Activated T-cell treated with anti-CD3 and anti-CD28 coated beads, Interleukin-2, amount 50 U/mL, for 72 hours (primary cell): ENCODE measurements around the gene GFOD2. TPM values are rescaled to one million over a fixed set of nuclear protein-coding genes. Genes with fewer than 3 reads are reported as not detected.

Experiments
- ATAC-seq, 2 donors: fragments of 150-1000 bp; cut with Tn5 transposase; replicated peaks in 1 of 2; 2 replicates each; pipeline ENCODE4 v1.10.0; 2021; ENCODE audit warnings: moderate library complexity in 2 of 2, mild to moderate bottlenecking in 1 of 2
- DNase-seq, 2 donors: peaks; one replicate each; pipeline ENCODE4 v3.0.0; 2021 to 2022; ENCODE audit warnings: mixed read lengths in 1 of 2
- H3K27ac Mint-ChIP-seq: one replicate; pipeline ENCODE4 v1.8.0; 2022; ENCODE audit warnings: mild to moderate bottlenecking, moderate library complexity, mixed read lengths
- H3K27me3 Mint-ChIP-seq: one replicate; pipeline ENCODE4 v1.8.0; 2022; ENCODE audit warnings: low read depth, mixed read lengths
- H3K36me3 Mint-ChIP-seq, 2 donors: one replicate each; pipeline ENCODE4 v1.8.0; 2022; ENCODE audit warnings: mixed read lengths in 2 of 2, mild to moderate bottlenecking in 1 of 2; ENCODE audit not compliant: insufficient read depth in 2 of 2
- H3K4me1 Mint-ChIP-seq: one replicate; pipeline ENCODE4 v1.8.0; 2022; ENCODE audit warnings: low read depth, mixed read lengths
- H3K4me3 Mint-ChIP-seq, 2 donors: one replicate each; pipeline ENCODE4 v1.8.0; 2022; ENCODE audit warnings: mild to moderate bottlenecking in 2 of 2, mixed read lengths in 2 of 2, moderate library complexity in 2 of 2
- H3K9me3 Mint-ChIP-seq, 2 donors: one replicate each; pipeline ENCODE4 v1.8.0; 2022; ENCODE audit warnings: mixed read lengths in 2 of 2
- total RNA-seq, 2 donors: library from RNA; stranded (reverse); gene quantifications; one replicate each; pipeline ENCODE4 v1.2.3, GENCODE V29; 2022

Gene GFOD2
- total RNA-seq, 2 donors from 2014 or later, result 11.3 to 11.6 TPM

- Mint-ChIP-seq H3K4me1 (no peaks in the 10 kb centered on the region), H3K27me3 (no peaks in the 10 kb centered on the region), H3K4me3 (no peak overlapping the region), H3K9me3 (no peaks in the 10 kb centered on the region), H3K36me3 (no peaks in the 10 kb centered on the region), H3K27ac (no peak overlapping the region)
- no peak for ATAC-seq
- no peak for DNase-seq
These were observed 38.9 kb downstream of the GFOD2 start for GRCh38 chr16:67679935-67680897.

- Mint-ChIP-seq H3K27ac (no peak overlapping the region), H3K9me3 (no peaks in the 10 kb centered on the region), H3K4me3 (no peak overlapping the region), H3K36me3 (no peaks in the 10 kb centered on the region), H3K4me1 (no peaks in the 10 kb centered on the region), H3K27me3 (no peaks in the 10 kb centered on the region)
- ATAC-seq, result no peak
- DNase-seq, result no peak
These were observed 40.6 kb downstream of the GFOD2 start for GRCh38 chr16:67678354-67679023.

- Mint-ChIP-seq H3K36me3 (no peaks in the 10 kb centered on the region), H3K4me3 (no peak overlapping the region), H3K27me3 (no peaks in the 10 kb centered on the region), H3K27ac (no peak overlapping the region), H3K4me1 (no peaks in the 10 kb centered on the region), H3K9me3 (no peaks in the 10 kb centered on the region)
- ATAC-seq (no peak), DNase-seq (no peak)
These were observed 41.4 kb downstream of the GFOD2 start for GRCh38 chr16:67677712-67678111.

- Mint-ChIP-seq H3K36me3 (no peaks in the 10 kb centered on the region), H3K27me3 (no peaks in the 10 kb centered on the region)
These were observed 42.2 kb downstream of the GFOD2 start for GRCh38 chr16:67676939-67677338.

GRCh38 chr16:67676516-67676915, 42.6 kb downstream of the GFOD2 start:
- ATAC-seq (no peak), DNase-seq (no peak)
- no peaks in the 10 kb centered on the region for H3K4me1 Mint-ChIP-seq
- H3K9me3 Mint-ChIP-seq, result no peaks in the 10 kb centered on the region
- no peak overlapping the region for H3K27ac Mint-ChIP-seq
- H3K4me3 Mint-ChIP-seq, result no peak overlapping the region
- H3K36me3 Mint-ChIP-seq, result no peaks in the 10 kb centered on the region
- no peaks in the 10 kb centered on the region for H3K27me3 Mint-ChIP-seq

More at GRCh38 chr16:67676939-67677338, 42.2 kb downstream of the GFOD2 start:
- H3K9me3 Mint-ChIP-seq, result no peaks in the 10 kb centered on the region
- H3K4me3 Mint-ChIP-seq, result no peak overlapping the region
- ATAC-seq, result no peak
- no peak overlapping the region for H3K27ac Mint-ChIP-seq
- DNase-seq, result no peak
- H3K4me1 Mint-ChIP-seq, result no peaks in the 10 kb centered on the region

GRCh38 chr16:67675999-67676398, 43.1 kb downstream of the GFOD2 start:
- Mint-ChIP-seq H3K4me3 (no peak overlapping the region), H3K27ac (no peak overlapping the region), H3K27me3 (no peaks in the 10 kb centered on the region), H3K9me3 (no peaks in the 10 kb centered on the region), H3K36me3 (no peaks in the 10 kb centered on the region), H3K4me1 (no peaks in the 10 kb centered on the region)
- no peak for DNase-seq
- no peak for ATAC-seq

GRCh38 chr16:67675579-67675935, 43.6 kb downstream of the GFOD2 start:
- Mint-ChIP-seq H3K4me3 (no peak overlapping the region), H3K9me3 (no peaks in the 10 kb centered on the region), H3K27ac (no peak overlapping the region), H3K4me1 (no peaks in the 10 kb centered on the region), H3K27me3 (no peaks in the 10 kb centered on the region), H3K36me3 (no peaks in the 10 kb centered on the region)
- DNase-seq (no peak), ATAC-seq (no peak)

- ATAC-seq (no peak), DNase-seq (no peak)
- no peaks in the 10 kb centered on the region for H3K4me1 Mint-ChIP-seq
- H3K4me3 Mint-ChIP-seq, result no peak overlapping the region
- H3K27me3 Mint-ChIP-seq, result no peaks in the 10 kb centered on the region
- H3K9me3 Mint-ChIP-seq, result no peaks in the 10 kb centered on the region
- H3K36me3 Mint-ChIP-seq, result no peaks in the 10 kb centered on the region
- no peak overlapping the region for H3K27ac Mint-ChIP-seq
These were observed 44.1 kb downstream of the GFOD2 start for GRCh38 chr16:67674851-67675578.

GRCh38 chr16:67673712-67674580, 45.2 kb downstream of the GFOD2 start:
- Mint-ChIP-seq H3K4me1 (no peaks in the 10 kb centered on the region), H3K9me3 (no peaks in the 10 kb centered on the region), H3K36me3 (no peaks in the 10 kb centered on the region), H3K27me3 (no peaks in the 10 kb centered on the region), H3K27ac (no peak overlapping the region), H3K4me3 (no peak overlapping the region)
- ATAC-seq (no peak), DNase-seq (no peak)

- peaks cover under 1% of the 10 kb centered on the region for H3K4me1 Mint-ChIP-seq
- H3K36me3 Mint-ChIP-seq, result no peaks in the 10 kb centered on the region
- H3K27me3 Mint-ChIP-seq, result no peaks in the 10 kb centered on the region
- ATAC-seq, result peak in 1 of 2 donors; percentile 39
- no peak overlapping the region for H3K4me3 Mint-ChIP-seq
- H3K9me3 Mint-ChIP-seq, result no peaks in the 10 kb centered on the region
- H3K27ac Mint-ChIP-seq, result no peak overlapping the region
- peak; percentile 65 to 66 for DNase-seq
These were observed 46.1 kb downstream of the GFOD2 start for GRCh38 chr16:67672739-67673662.

GRCh38 chr16:67672306-67672705, 46.8 kb downstream of the GFOD2 start:
- no peaks in the 10 kb centered on the region for H3K36me3 Mint-ChIP-seq
- ATAC-seq, result no peak

More at GRCh38 chr16:67672306-67672705, 46.8 kb downstream of the GFOD2 start:
- Mint-ChIP-seq H3K27me3 (no peaks in the 10 kb centered on the region), H3K27ac (no peak overlapping the region), H3K4me3 (no peak overlapping the region), H3K9me3 (no peaks in the 10 kb centered on the region), H3K4me1 (peaks cover 8% of the 10 kb centered on the region)
- DNase-seq, result no peak
